Transverse colon (tissue), 4 donors: ENCODE results near the gene PEX14. TPM values are rescaled to one million over a fixed set of nuclear protein-coding genes. Genes with fewer than 3 reads are reported as not detected.

ENCODE experiments used
- DNase-seq: peaks from one replicate; pipeline ENCODE4 v3.0.0-alpha.2; 2019
- H3K27ac ChIP-seq, 4 donors: fragments of 200-600 bp; sonication (generic); 2 replicates each; pipeline ENCODE4 v1.5.1; 2016 to 2018; ENCODE audit warnings: inconsistent platforms in 4 of 4
- H3K27me3 ChIP-seq: fragments of 200-600 bp; sonication (generic); 2 replicates; pipeline ENCODE4 v1.5.1; 2017; ENCODE audit warnings: inconsistent platforms
- H3K36me3 ChIP-seq, 4 donors: fragments of 200-600 bp; sonication (generic); 2 replicates each; pipeline ENCODE4 v1.5.1; 2017 to 2019; ENCODE audit warnings: inconsistent platforms in 4 of 4
- H3K4me1 ChIP-seq, 4 donors: fragments of 200-600 bp; sonication (generic); 2 replicates each; pipeline ENCODE4 v1.5.1; 2017 to 2020; ENCODE audit warnings: inconsistent platforms in 4 of 4
- H3K4me3 ChIP-seq, 4 donors: fragments of 200-600 bp; sonication (generic); 1 replicate in 1 of 4; 2 replicates in 3 of 4; pipeline versions ENCODE4 v1.5.1 to v1.6.1; 2017 to 2019; ENCODE audit warnings: inconsistent platforms in 4 of 4
- H3K9me3 ChIP-seq, 2 donors: fragments of 200-600 bp; sonication (generic); 2 replicates each; pipeline ENCODE4 v1.5.1; 2017 to 2019; ENCODE audit warnings: inconsistent platforms in 2 of 2
- EP300 ChIP-seq: sonication (generic); formaldehyde crosslinking; IDR thresholded peaks from one replicate; pipeline ENCODE4 v1.6.1; 2017; ENCODE audit warnings: antibody characterized with exemption, low read depth
- POLR2A ChIP-seq: fragments of 450-650 bp; IDR thresholded peaks from one replicate; pipeline ENCODE4 v1.6.1; 2016; ENCODE audit warnings: antibody characterized with exemption, mild to moderate bottlenecking, moderate library complexity
- POLR2AphosphoS5 ChIP-seq, 3 donors: sonication (generic); formaldehyde crosslinking; IDR thresholded peaks; one replicate each; pipeline ENCODE4 v1.6.1; 2016; ENCODE audit warnings: antibody characterized with exemption in 3 of 3
- WGBS, 2 donors: methylation state at CpG; one replicate each; pipeline ENCODE4 v1.1.5; 2018; ENCODE audit warnings: low coverage in 1 of 2; 5-methylcytosine and 5-hydroxymethylcytosine counted together
- in situ Hi-C, 4 donors: fragments of 200-750 bp; cut with MboI; loops; one replicate each; pipeline versions ENCODE4 v1.15.0 to v1.15.1; 2017; ENCODE audit warnings: low sequenced_read_pairs in 3 of 4, low pct_ligation_motif_present in 1 of 4, low pct_unique_long_range_greater_than_20kb in 1 of 4
- intact Hi-C: fragments of 100-400 bp; cut with DNase I; formaldehyde crosslinking; loops from one replicate; pipeline ENCODE4 v1.15.1; 2023; ENCODE audit warnings: low total_unique reads
- total RNA-seq, 4 donors: library from RNA; depleted of rRNA; stranded (reverse); fragments of >200 nt; gene quantifications; one replicate each; pipeline ENCODE4 v1.1.0, GENCODE V29; 2016
- TF ChIP-seq, protein P1 (sequence below), 5 experiments: fragments of 200-600 bp in 3 of 5; fragments of 450-650 bp in 2 of 5; sonication (generic) in 3 of 5; IDR thresholded peaks; 1 replicate in 2 of 5; 2 replicates in 3 of 5; pipeline ENCODE4 v1.5.1; 2016 to 2017; ENCODE audit warnings: antibody characterized with exemption in 5 of 5, inconsistent platforms in 3 of 5, mild to moderate bottlenecking in 2 of 5, moderate library complexity in 1 of 5

PEX14 gene
- total RNA-seq, 4 donors from 2014 or later = 2.4 to 16.5 (median 12.6) TPM

DNA sequence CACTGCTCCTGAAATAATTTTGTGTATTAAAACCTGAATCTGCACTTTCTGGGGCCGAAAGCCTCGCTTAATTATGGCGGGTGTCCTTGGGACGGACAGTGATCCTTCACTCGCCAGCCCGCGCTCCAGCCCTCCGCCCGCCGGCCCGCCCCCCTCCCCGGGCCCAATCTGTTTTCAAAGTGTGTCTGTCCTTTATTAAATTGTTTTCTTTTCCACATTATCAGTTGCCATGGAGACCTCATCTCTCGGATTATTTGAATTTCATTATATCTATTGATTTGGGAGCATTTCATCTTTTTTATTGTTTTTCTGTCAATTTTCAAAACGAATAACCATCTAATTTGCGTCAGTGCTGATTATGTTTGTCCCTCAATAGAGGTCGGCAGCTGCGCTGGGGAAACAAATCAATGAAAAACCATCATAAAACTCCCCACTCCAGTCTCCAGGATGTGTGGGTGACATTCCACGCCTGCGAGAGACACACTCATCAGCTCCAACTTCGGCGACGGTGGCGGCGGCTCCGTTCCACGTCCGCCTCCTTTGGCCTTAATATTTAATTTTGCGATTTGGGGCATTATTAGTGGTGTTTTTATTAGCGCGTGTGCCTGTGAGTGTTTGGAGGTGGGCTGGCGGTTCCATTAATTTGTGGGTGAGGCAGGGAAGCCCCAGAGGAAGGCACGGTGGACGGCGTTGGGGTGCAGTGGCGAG lies 197.7 kb downstream of the PEX14 start:
- no peak for DNase-seq
- in situ Hi-C loops (no loop called here), intact Hi-C loops (no loop called here)
- peak overlapping the region; percentile 83 to 95 (median 94) for H3K27ac ChIP-seq
- H3K4me3 ChIP-seq = no peak overlapping the region
- no peaks in the 10 kb centered on the region for H3K36me3 ChIP-seq
- WGBS, 2 donors = 50 to 71% methylated on average over 16 to 35 of the region's 35 CpGs
- peaks cover 53 to 96% (median 72%) of the 10 kb centered on the region in 4 donors for H3K4me1 ChIP-seq
- no peaks in the 10 kb centered on the region for H3K27me3 ChIP-seq
- no peaks in the 10 kb centered on the region for H3K9me3 ChIP-seq
- TF ChIP-seq, protein P1, sequence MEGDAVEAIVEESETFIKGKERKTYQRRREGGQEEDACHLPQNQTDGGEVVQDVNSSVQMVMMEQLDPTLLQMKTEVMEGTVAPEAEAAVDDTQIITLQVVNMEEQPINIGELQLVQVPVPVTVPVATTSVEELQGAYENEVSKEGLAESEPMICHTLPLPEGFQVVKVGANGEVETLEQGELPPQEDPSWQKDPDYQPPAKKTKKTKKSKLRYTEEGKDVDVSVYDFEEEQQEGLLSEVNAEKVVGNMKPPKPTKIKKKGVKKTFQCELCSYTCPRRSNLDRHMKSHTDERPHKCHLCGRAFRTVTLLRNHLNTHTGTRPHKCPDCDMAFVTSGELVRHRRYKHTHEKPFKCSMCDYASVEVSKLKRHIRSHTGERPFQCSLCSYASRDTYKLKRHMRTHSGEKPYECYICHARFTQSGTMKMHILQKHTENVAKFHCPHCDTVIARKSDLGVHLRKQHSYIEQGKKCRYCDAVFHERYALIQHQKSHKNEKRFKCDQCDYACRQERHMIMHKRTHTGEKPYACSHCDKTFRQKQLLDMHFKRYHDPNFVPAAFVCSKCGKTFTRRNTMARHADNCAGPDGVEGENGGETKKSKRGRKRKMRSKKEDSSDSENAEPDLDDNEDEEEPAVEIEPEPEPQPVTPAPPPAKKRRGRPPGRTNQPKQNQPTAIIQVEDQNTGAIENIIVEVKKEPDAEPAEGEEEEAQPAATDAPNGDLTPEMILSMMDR (IDR thresholded peaks at IDR 0.05) = no peak
- no peak for TF ChIP-seq POLR2A
- no peak for TF ChIP-seq EP300
- TF ChIP-seq POLR2AphosphoS5 (IDR thresholded peaks at IDR 0.05) = no peak

DNA sequence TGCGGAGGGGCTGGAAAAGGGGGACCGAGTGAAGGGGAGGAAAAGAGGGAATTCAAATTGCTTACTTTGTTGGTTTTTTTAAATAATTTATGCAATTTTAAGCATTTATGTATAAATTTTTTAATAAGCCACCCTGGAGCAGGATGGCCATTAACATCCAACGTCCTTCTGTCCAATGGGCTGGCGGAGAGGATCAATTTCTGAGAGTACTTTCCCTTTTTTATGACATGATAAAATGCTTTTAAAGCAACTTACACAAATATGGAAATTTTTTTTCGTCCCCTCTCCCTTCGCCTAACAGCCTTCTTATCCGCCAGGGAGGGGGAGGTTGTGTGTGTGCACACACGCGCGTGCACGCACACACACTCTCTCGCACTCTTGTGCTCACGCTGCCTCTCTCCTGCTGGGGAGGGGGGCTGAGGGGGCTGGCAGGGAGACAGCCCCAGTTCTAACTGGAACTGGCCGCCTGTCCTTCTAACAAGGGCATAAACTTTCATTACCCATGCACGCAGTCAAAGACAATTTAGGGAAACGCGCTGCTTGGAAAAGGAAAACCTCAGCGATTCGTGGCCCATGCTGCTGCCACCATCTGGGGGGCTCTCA lies 198.5 kb downstream of the PEX14 start:
- no peak for DNase-seq
- 81 to 87% methylated on average over 11 to 19 of the region's 19 CpGs for WGBS, 2 donors
- TF ChIP-seq, protein P1 (IDR thresholded peaks at IDR 0.05) = no peak
- peak in 1 of 3 donors; percentile 8 for TF ChIP-seq POLR2AphosphoS5 (IDR thresholded peaks at IDR 0.05)
- peak overlapping the region; percentile 83 to 95 (median 94) for H3K27ac ChIP-seq
- H3K36me3 ChIP-seq = no peaks in the 10 kb centered on the region
- in situ Hi-C loops (no loop called here), intact Hi-C loops (no loop called here)
- H3K4me1 ChIP-seq = peaks cover 59 to 96% (median 73%) of the 10 kb centered on the region in 4 donors
- no peak overlapping the region for H3K4me3 ChIP-seq
- H3K9me3 ChIP-seq = no peaks in the 10 kb centered on the region
- no peaks in the 10 kb centered on the region for H3K27me3 ChIP-seq

DNA sequence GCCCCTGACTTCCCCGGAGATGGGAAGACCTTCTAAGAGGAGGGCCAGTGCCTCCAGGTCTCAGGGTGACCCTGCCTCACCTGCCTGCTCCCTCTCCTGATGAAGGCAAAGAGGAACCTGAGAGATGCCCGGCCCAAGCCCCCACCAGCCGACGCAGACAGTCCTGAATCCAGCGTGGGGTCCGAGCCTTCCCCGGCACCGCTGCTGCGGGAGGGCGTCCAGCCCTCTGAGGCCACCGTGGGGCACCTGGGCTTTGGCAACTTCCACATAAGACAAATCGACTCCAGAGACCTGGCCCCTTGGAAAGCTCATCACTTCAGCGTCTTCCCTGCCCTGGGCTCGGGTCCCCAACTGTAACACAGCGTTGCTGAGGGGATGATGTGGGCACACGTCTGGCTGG lies 199.5 kb downstream of the PEX14 start:
- peak overlapping the region; percentile 83 to 95 (median 94) for H3K27ac ChIP-seq
- TF ChIP-seq POLR2AphosphoS5 (IDR thresholded peaks at IDR 0.05) (no peak), EP300 (no peak), POLR2A (no peak)
- TF ChIP-seq, protein P1 (IDR thresholded peaks at IDR 0.05) = no peak
- H3K4me1 ChIP-seq = peaks cover 62 to 96% (median 76%) of the 10 kb centered on the region in 4 donors
- no peaks in the 10 kb centered on the region for H3K27me3 ChIP-seq
- no peaks in the 10 kb centered on the region for H3K36me3 ChIP-seq
- no peaks in the 10 kb centered on the region for H3K9me3 ChIP-seq
- H3K4me3 ChIP-seq = no peak overlapping the region
- intact Hi-C loops = no loop called here
- WGBS, 2 donors = 79% methylated on average over 13 of the region's 16 CpGs; no CpG with 5 or more reads in 1 of the 2 donors
- no peak for DNase-seq
- in situ Hi-C loops = no loop called here

DNA sequence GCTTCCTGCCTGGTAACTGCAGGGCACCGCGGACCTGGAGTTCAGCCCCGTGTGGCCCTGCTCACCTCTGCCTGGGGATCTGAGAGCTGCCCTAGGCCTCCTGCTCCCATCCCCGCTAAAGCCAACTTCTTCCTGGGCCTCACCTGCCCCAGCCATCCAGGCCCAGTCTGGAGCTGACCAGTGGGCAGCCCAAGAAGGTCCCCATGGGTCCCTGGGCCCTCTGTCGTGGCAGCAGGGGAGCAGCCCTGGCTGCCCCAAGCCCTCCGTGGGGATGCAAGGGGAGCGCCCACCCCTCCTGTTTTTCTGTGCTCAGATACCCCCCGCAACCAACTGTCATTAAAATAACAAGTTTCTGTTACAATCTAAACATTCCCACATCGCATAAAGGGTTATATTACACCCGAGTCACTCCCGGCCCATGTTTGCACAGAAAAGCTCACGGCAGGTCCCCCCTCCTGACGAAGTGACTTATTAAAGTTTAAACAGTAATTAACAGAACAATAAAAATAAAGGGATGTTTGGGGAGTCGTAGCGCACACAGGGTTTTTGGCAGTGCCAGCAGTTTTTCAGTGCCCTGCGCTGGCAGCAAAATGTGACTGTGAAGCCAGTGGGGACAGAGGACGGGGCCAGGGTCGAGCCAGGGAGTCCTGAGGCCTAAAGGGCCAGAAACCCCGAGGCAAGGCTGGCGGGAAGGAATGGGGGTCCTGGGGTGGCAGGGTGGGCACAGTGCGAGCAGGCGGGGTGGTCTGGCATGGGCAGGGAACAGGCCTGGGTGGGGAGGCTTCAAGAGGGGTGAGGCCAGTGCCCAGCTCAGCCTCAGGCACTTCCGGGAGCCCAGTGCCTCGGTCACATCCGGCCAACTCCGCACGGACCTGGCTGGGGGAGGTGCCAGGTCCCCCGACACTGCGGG lies 200.2 kb downstream of the PEX14 start:
- in situ Hi-C loops (loop anchor here in 1 of 4 donors (25.0 kb wide), 1 partner anchor 187 kb away; no protein-coding TSS in a partner anchor), intact Hi-C loops (no loop called here)
- Histone ChIP-seq H3K4me1 (peaks cover 68 to 98% (median 80%) of the 10 kb centered on the region in 4 donors), H3K27ac (peak overlapping the region; percentile 83 to 95 (median 94)), H3K9me3 (no peaks in the 10 kb centered on the region), H3K36me3 (no peaks in the 10 kb centered on the region), H3K27me3 (no peaks in the 10 kb centered on the region), H3K4me3 (peak overlapping the region in 1 of 4 donors; percentile 10)
- peak; percentile 63 for DNase-seq
- 46 to 52% methylated on average over 17 to 28 of the region's 29 CpGs for WGBS, 2 donors
- TF ChIP-seq, protein P1 (IDR thresholded peaks at IDR 0.05) = no peak
- TF ChIP-seq POLR2A = no peak
- no peak for TF ChIP-seq POLR2AphosphoS5 (IDR thresholded peaks at IDR 0.05)
- no peak for TF ChIP-seq EP300
